NCI-H748 (cell line): ENCODE measurements around the gene OSM.

ENCODE experiments used
- DNase-seq: peaks from one replicate; lab custom pipeline; 2025; ENCODE audit not compliant: unreplicated experiment; lab: John Stamatoyannopoulos, UW

OSM gene

DNA sequence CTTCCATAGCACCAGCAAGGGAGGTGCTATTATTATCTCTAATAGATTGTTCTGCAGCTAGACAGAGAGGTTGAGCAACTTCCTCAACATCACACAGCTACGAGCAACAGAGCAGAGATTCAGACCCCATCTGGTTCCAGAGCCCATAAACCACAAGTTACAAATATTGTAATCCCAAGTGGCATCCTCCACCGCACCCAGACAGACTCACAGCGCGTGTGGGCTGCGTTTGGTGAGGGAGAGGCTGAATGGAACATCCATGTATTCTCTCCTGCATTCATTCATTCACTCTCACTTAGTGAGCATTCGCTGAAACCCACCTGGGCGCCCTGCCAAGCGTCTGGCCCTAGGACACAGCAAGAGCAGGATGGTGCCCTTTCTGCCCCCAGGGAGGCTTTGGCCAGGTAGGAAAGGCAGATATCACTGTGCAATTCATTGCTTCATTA lies 53.6 kb downstream of the OSM start:
- no peak for DNase-seq
